ENCODE measurements around the gene DLGAP3.
A peak's percentile ranks its signal among the peaks of the same experiment; 100 is the strongest.

The DLGAP3 gene

GRCh38 chr1:34874296-34874952, 55.0 kb downstream of the DLGAP3 start:
- H3K27ac ChIP-seq (ENCODE audit: low read length) = no peak overlapping the region
- H3K9me3 ChIP-seq (ENCODE audit: insufficient read depth, low read depth, low read length) = no peaks in the 10 kb centered on the region
- no peaks in the 10 kb centered on the region for H3K36me3 ChIP-seq (ENCODE audit: insufficient read depth, low read depth, low read length)
- peaks cover 2% of the 10 kb centered on the region; the same call in 1 of the 2 replicates for H3K4me1 ChIP-seq (ENCODE audit: insufficient read depth, low read length)
- peaks cover 4% of the 10 kb centered on the region; the same call in 1 of the 2 replicates for H3K27me3 ChIP-seq (ENCODE audit: insufficient read depth, low read length)
- no peak overlapping the region for H3K9ac ChIP-seq (ENCODE audit: low read depth, low read length)
- H3K4me3 ChIP-seq (ENCODE audit: low read length) = no peak overlapping the region

GRCh38 chr1:34872133-34872503, 57.3 kb downstream of the DLGAP3 start:
- Histone ChIP-seq H3K9ac (ENCODE audit: low read depth, low read length) (no peak overlapping the region), H3K27ac (ENCODE audit: low read length) (no peak overlapping the region), H3K4me1 (ENCODE audit: insufficient read depth, low read length) (no peaks in the 10 kb centered on the region), H3K27me3 (ENCODE audit: insufficient read depth, low read length) (peaks cover 10% of the 10 kb centered on the region), H3K4me3 (ENCODE audit: low read length) (no peak overlapping the region), H3K36me3 (ENCODE audit: insufficient read depth, low read depth, low read length) (no peaks in the 10 kb centered on the region), H3K9me3 (ENCODE audit: insufficient read depth, low read depth, low read length) (no peaks in the 10 kb centered on the region)

GRCh38 chr1:34871443-34872132, 57.9 kb downstream of the DLGAP3 start:
- Histone ChIP-seq H3K4me1 (ENCODE audit: insufficient read depth, low read length) (no peaks in the 10 kb centered on the region), H3K27me3 (ENCODE audit: insufficient read depth, low read length) (peaks cover 15% of the 10 kb centered on the region), H3K9me3 (ENCODE audit: insufficient read depth, low read depth, low read length) (no peaks in the 10 kb centered on the region), H3K9ac (ENCODE audit: low read depth, low read length) (no peak overlapping the region), H3K4me3 (ENCODE audit: low read length) (no peak overlapping the region), H3K27ac (ENCODE audit: low read length) (no peak overlapping the region), H3K36me3 (ENCODE audit: insufficient read depth, low read depth, low read length) (no peaks in the 10 kb centered on the region)

GRCh38 chr1:34870395-34870794, 59.1 kb downstream of the DLGAP3 start:
- Histone ChIP-seq H3K9ac (ENCODE audit: low read depth, low read length) (no peak overlapping the region), H3K27me3 (ENCODE audit: insufficient read depth, low read length) (peaks cover 22% of the 10 kb centered on the region)

GRCh38 chr1:34869760-34870159, 59.7 kb downstream of the DLGAP3 start:
- Histone ChIP-seq H3K9ac (ENCODE audit: low read depth, low read length) (no peak overlapping the region), H3K4me3 (ENCODE audit: low read length) (no peak overlapping the region), H3K4me1 (ENCODE audit: insufficient read depth, low read length) (no peaks in the 10 kb centered on the region), H3K9me3 (ENCODE audit: insufficient read depth, low read depth, low read length) (no peaks in the 10 kb centered on the region), H3K36me3 (ENCODE audit: insufficient read depth, low read depth, low read length) (no peaks in the 10 kb centered on the region), H3K27ac (ENCODE audit: low read length) (no peak overlapping the region), H3K27me3 (ENCODE audit: insufficient read depth, low read length) (peaks cover 28% of the 10 kb centered on the region)

More at GRCh38 chr1:34870395-34870794, 59.1 kb downstream of the DLGAP3 start:
- H3K4me1 ChIP-seq (ENCODE audit: insufficient read depth, low read length) = no peaks in the 10 kb centered on the region
- no peaks in the 10 kb centered on the region for H3K36me3 ChIP-seq (ENCODE audit: insufficient read depth, low read depth, low read length)
- H3K4me3 ChIP-seq (ENCODE audit: low read length) = no peak overlapping the region
- no peak overlapping the region for H3K27ac ChIP-seq (ENCODE audit: low read length)
- H3K9me3 ChIP-seq (ENCODE audit: insufficient read depth, low read depth, low read length) = no peaks in the 10 kb centered on the region

GRCh38 chr1:34868230-34869049, 61.0 kb downstream of the DLGAP3 start:
- Histone ChIP-seq H3K9me3 (ENCODE audit: insufficient read depth, low read depth, low read length) (no peaks in the 10 kb centered on the region), H3K36me3 (ENCODE audit: insufficient read depth, low read depth, low read length) (no peaks in the 10 kb centered on the region), H3K4me3 (ENCODE audit: low read length) (no peak overlapping the region), H3K9ac (ENCODE audit: low read depth, low read length) (no peak overlapping the region), H3K4me1 (ENCODE audit: insufficient read depth, low read length) (no peaks in the 10 kb centered on the region), H3K27ac (ENCODE audit: low read length) (no peak overlapping the region), H3K27me3 (ENCODE audit: insufficient read depth, low read length) (peaks cover 41% of the 10 kb centered on the region)

- H3K27ac ChIP-seq (ENCODE audit: low read length) = no peak overlapping the region
- no peaks in the 10 kb centered on the region for H3K36me3 ChIP-seq (ENCODE audit: insufficient read depth, low read depth, low read length)
- H3K4me1 ChIP-seq (ENCODE audit: insufficient read depth, low read length) = no peaks in the 10 kb centered on the region
- H3K27me3 ChIP-seq (ENCODE audit: insufficient read depth, low read length) = peaks cover 52% of the 10 kb centered on the region
- H3K4me3 ChIP-seq (ENCODE audit: low read length) = no peak overlapping the region
- H3K9ac ChIP-seq (ENCODE audit: low read depth, low read length) = no peak overlapping the region
- no peaks in the 10 kb centered on the region for H3K9me3 ChIP-seq (ENCODE audit: insufficient read depth, low read depth, low read length)
These were observed 62.0 kb downstream of the DLGAP3 start for GRCh38 chr1:34867415-34867814.

- H3K9ac ChIP-seq (ENCODE audit: low read depth, low read length) = peak overlapping the region; percentile 70; the same call in 1 of the 2 replicates
- peaks cover 58% of the 10 kb centered on the region for H3K27me3 ChIP-seq (ENCODE audit: insufficient read depth, low read length)
- no peaks in the 10 kb centered on the region for H3K4me1 ChIP-seq (ENCODE audit: insufficient read depth, low read length)
- no peak overlapping the region for H3K27ac ChIP-seq (ENCODE audit: low read length)
- H3K9me3 ChIP-seq (ENCODE audit: insufficient read depth, low read depth, low read length) = no peaks in the 10 kb centered on the region
- H3K36me3 ChIP-seq (ENCODE audit: insufficient read depth, low read depth, low read length) = no peaks in the 10 kb centered on the region
- H3K4me3 ChIP-seq (ENCODE audit: low read length) = peak overlapping the region; percentile 73; the same call in 1 of the 2 replicates
These were observed 62.7 kb downstream of the DLGAP3 start for GRCh38 chr1:34866762-34867109.

- Histone ChIP-seq H3K9ac (ENCODE audit: low read depth, low read length) (peak overlapping the region; percentile 70; the same call in 1 of the 2 replicates), H3K27me3 (ENCODE audit: insufficient read depth, low read length) (peaks cover 62% of the 10 kb centered on the region), H3K9me3 (ENCODE audit: insufficient read depth, low read depth, low read length) (no peaks in the 10 kb centered on the region), H3K4me1 (ENCODE audit: insufficient read depth, low read length) (no peaks in the 10 kb centered on the region), H3K4me3 (ENCODE audit: low read length) (peak overlapping the region; percentile 73), H3K36me3 (ENCODE audit: insufficient read depth, low read depth, low read length) (no peaks in the 10 kb centered on the region), H3K27ac (ENCODE audit: low read length) (no peak overlapping the region)
These were observed 63.3 kb downstream of the DLGAP3 start for GRCh38 chr1:34865981-34866761.

- H3K9me3 ChIP-seq (ENCODE audit: insufficient read depth, low read depth, low read length) = no peaks in the 10 kb centered on the region
- H3K27ac ChIP-seq (ENCODE audit: low read length) = no peak overlapping the region
- H3K4me3 ChIP-seq (ENCODE audit: low read length) = peak overlapping the region; percentile 73; the same call in 1 of the 2 replicates
- H3K27me3 ChIP-seq (ENCODE audit: insufficient read depth, low read length) = peaks cover 62% of the 10 kb centered on the region
- peak overlapping the region; percentile 70; the same call in 1 of the 2 replicates for H3K9ac ChIP-seq (ENCODE audit: low read depth, low read length)
- no peaks in the 10 kb centered on the region for H3K4me1 ChIP-seq (ENCODE audit: insufficient read depth, low read length)
- no peaks in the 10 kb centered on the region for H3K36me3 ChIP-seq (ENCODE audit: insufficient read depth, low read depth, low read length)
These were observed 63.9 kb downstream of the DLGAP3 start for GRCh38 chr1:34865573-34865972.

- H3K9ac ChIP-seq (ENCODE audit: low read depth, low read length) = no peak overlapping the region
- H3K4me3 ChIP-seq (ENCODE audit: low read length) = no peak overlapping the region
- no peaks in the 10 kb centered on the region for H3K4me1 ChIP-seq (ENCODE audit: insufficient read depth, low read length)
- no peaks in the 10 kb centered on the region for H3K36me3 ChIP-seq (ENCODE audit: insufficient read depth, low read depth, low read length)
- no peaks in the 10 kb centered on the region for H3K9me3 ChIP-seq (ENCODE audit: insufficient read depth, low read depth, low read length)
- peaks cover 62% of the 10 kb centered on the region for H3K27me3 ChIP-seq (ENCODE audit: insufficient read depth, low read length)
- H3K27ac ChIP-seq (ENCODE audit: low read length) = no peak overlapping the region
These were observed 64.7 kb downstream of the DLGAP3 start for GRCh38 chr1:34864759-34865158.

All from iPS-20b (cell line).